WI38 (cell line): ENCODE measurements around the gene ZBTB20.

Source experiments
- H3K4me3 ChIP-seq: 2 replicates; pipeline ENCODE4 v1.5.1; 2011; ENCODE audit warnings: low read depth, mild to moderate bottlenecking, control low read depth, low read length
- TF ChIP-seq, protein P1 (sequence below): IDR thresholded peaks from 2 replicates; pipeline ENCODE4 v1.5.1; 2012; ENCODE audit warnings: low read depth, mild to moderate bottlenecking, control low read depth, low read length

ZBTB20 gene

GRCh38 chr3:115019900-115020299, 127.2 kb downstream of the ZBTB20 start:
- no peak overlapping the region for H3K4me3 ChIP-seq
- TF ChIP-seq, protein P1, sequence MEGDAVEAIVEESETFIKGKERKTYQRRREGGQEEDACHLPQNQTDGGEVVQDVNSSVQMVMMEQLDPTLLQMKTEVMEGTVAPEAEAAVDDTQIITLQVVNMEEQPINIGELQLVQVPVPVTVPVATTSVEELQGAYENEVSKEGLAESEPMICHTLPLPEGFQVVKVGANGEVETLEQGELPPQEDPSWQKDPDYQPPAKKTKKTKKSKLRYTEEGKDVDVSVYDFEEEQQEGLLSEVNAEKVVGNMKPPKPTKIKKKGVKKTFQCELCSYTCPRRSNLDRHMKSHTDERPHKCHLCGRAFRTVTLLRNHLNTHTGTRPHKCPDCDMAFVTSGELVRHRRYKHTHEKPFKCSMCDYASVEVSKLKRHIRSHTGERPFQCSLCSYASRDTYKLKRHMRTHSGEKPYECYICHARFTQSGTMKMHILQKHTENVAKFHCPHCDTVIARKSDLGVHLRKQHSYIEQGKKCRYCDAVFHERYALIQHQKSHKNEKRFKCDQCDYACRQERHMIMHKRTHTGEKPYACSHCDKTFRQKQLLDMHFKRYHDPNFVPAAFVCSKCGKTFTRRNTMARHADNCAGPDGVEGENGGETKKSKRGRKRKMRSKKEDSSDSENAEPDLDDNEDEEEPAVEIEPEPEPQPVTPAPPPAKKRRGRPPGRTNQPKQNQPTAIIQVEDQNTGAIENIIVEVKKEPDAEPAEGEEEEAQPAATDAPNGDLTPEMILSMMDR: no peak

DNA sequence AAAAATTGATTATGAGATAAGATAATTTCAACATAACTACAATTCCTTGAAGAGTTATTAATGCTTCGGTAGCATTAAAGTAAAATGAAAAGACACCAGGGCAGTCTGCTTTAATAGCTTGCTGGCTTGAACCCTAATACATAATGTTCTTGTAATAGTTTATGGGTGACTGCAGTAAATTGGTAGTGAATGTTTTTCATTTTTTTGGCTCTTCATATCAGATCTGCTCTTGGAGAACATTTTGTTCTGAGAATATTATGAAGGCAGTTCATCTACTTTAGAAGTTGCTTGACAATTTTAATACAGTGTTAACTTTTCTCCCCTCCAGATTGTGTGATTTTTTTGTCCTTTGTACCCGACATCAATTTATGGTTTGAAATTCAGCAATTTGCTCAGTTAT, 128.4 kb downstream of the ZBTB20 start:
- TF ChIP-seq, protein P1: no peak
- H3K4me3 ChIP-seq: no peak overlapping the region

GRCh38 chr3:115007966-115008365, 139.1 kb downstream of the ZBTB20 start:
- no peak overlapping the region for H3K4me3 ChIP-seq
- TF ChIP-seq, protein P1: no peak

- TF ChIP-seq, protein P1: no peak
- no peak overlapping the region for H3K4me3 ChIP-seq
These were observed 142.6 kb downstream of the ZBTB20 start for GRCh38 chr3:115004201-115005140.

GRCh38 chr3:114998971-114999579, 148.0 kb downstream of the ZBTB20 start:
- TF ChIP-seq, protein P1: no peak
- H3K4me3 ChIP-seq: no peak overlapping the region

GRCh38 chr3:114994554-114995341, 152.3 kb downstream of the ZBTB20 start:
- no peak overlapping the region for H3K4me3 ChIP-seq
- TF ChIP-seq, protein P1: no peak
